OCI-LY7 (cell line): ENCODE measurements around the gene ANKZF1. TPM values are rescaled to one million over a fixed set of nuclear protein-coding genes. Genes with fewer than 3 reads are reported as not detected.

Experiments
- BruUV-seq: library from RNA; stranded (reverse); fragments of 400-500 nt; replicated peaks from 2 replicates; lab custom pipeline; 2021; lab: Mats Ljungman, UMichigan
- CTCF ChIA-PET: fragments of 300-600 bp; sonication (Branson Sonifier 250); formaldehyde crosslinking; loops from one replicate; lab custom pipeline; 2022; ENCODE audit warnings: antibody characterized with exemption; ENCODE audit not compliant: unreplicated experiment; lab: Charles Lee
- POLR2A ChIA-PET: fragments of 300-600 bp; sonication (Branson Sonifier 250); formaldehyde crosslinking; loops from one replicate; lab custom pipeline; 2022; ENCODE audit warnings: antibody characterized with exemption; lab: Charles Lee
- DNase-seq: peaks from one replicate; pipeline ENCODE4 v3.0.0-alpha.2; 2015; ENCODE audit warnings: low spot score
- H2AFZ ChIP-seq: fragments of 200-600 bp; sonication (generic), shearing (Covaris generic); 2 replicates; pipeline ENCODE4 v1.6.1; 2014; ENCODE audit warnings: mild to moderate bottlenecking, antibody characterized with exemption, low read length, moderate library complexity
- H3K27ac ChIP-seq: fragments of 200-600 bp; sonication (generic); 2 replicates; pipeline ENCODE4 v1.5.1; 2014; ENCODE audit warnings: mixed run types, low read depth, mild to moderate bottlenecking, moderate library complexity, low read length, inconsistent platforms; ENCODE audit not compliant: poor library complexity, severe bottlenecking
- H3K36me3 ChIP-seq: fragments of 200-600 bp; sonication (generic); 2 replicates; pipeline ENCODE4 v1.6.1; 2014; ENCODE audit warnings: mild to moderate bottlenecking, antibody characterized with exemption, low read length, moderate library complexity, mixed read lengths; ENCODE audit not compliant: insufficient read depth
- H3K4me1 ChIP-seq: fragments of 200-600 bp; sonication (generic); 2 replicates; pipeline ENCODE4 v1.5.1; 2014; ENCODE audit warnings: mild to moderate bottlenecking, low read length; ENCODE audit not compliant: insufficient read depth, poor library complexity, severe bottlenecking
- H3K4me2 ChIP-seq: fragments of 200-600 bp; sonication (generic); 2 replicates; pipeline ENCODE4 v1.6.1; 2014; ENCODE audit warnings: mild to moderate bottlenecking, low read length
- H3K4me3 ChIP-seq: fragments of 200-600 bp; sonication (generic); 2 replicates; pipeline ENCODE4 v1.5.1; 2014; ENCODE audit warnings: mild to moderate bottlenecking, low read depth, low read length; ENCODE audit not compliant: poor library complexity, severe bottlenecking
- H3K79me2 ChIP-seq: fragments of 200-600 bp; sonication (generic); 2 replicates; pipeline ENCODE4 v1.6.1; 2016; ENCODE audit warnings: low read depth, mild to moderate bottlenecking, low read length, moderate library complexity, mixed read lengths; ENCODE audit not compliant: insufficient read depth
- H3K9me2 ChIP-seq: fragments of 200-600 bp; sonication (generic); 2 replicates; pipeline ENCODE4 v1.6.1; 2016; ENCODE audit warnings: mild to moderate bottlenecking, low read length, mixed read lengths; ENCODE audit not compliant: insufficient read depth
- H3K9me3 ChIP-seq: fragments of 200-600 bp; sonication (generic); 2 replicates; pipeline ENCODE4 v1.6.1; 2014; ENCODE audit warnings: mild to moderate bottlenecking, mixed run types, low read length, mixed read lengths
- H4K20me1 ChIP-seq: fragments of 200-600 bp; sonication (generic); 2 replicates; pipeline ENCODE4 v1.6.1; 2014; ENCODE audit warnings: mild to moderate bottlenecking, antibody characterized with exemption, low read length, moderate library complexity, mixed read lengths; ENCODE audit not compliant: insufficient read depth
- CTCF ChIP-seq: fragments of 200-600 bp; sonication (generic); conservative IDR thresholded peaks from 2 replicates; pipeline ENCODE4 v1.5.1; 2014; ENCODE audit warnings: mild to moderate bottlenecking, antibody characterized with exemption, low read length, moderate library complexity, mixed read lengths
- EZH2phosphoT487 ChIP-seq: fragments of 200-600 bp; sonication (generic); IDR thresholded peaks from 2 replicates; pipeline ENCODE4 v1.6.1; 2018; ENCODE audit warnings: low read depth, borderline replicate concordance, mild to moderate bottlenecking, mixed run types, antibody characterized with exemption, low read length, moderate library complexity, mixed read lengths
- intact Hi-C: fragments of 100-400 bp; cut with micrococcal nuclease; formaldehyde crosslinking; loops from one replicate; pipeline ENCODE4 v1.10.0; 2022; ENCODE audit not compliant: unreplicated experiment
- total RNA-seq, 2 experiments: library from RNA; depleted of rRNA in 1 of 2; stranded (reverse); fragments of >200 nt in 1 of 2; shearing (Covaris generic) in 1 of 2; gene quantifications; 2 replicates each; pipeline ENCODE4 v1.2.3, GENCODE V29; 2014 to 2022

The ANKZF1 gene
- total RNA-seq, 2 experiments from 2014 or later, result 57.8 to 82.4 TPM

GRCh38 chr2:219183151-219183772 is 46.3 kb upstream of the ANKZF1 start:
- ChIA-PET POLR2A (interaction anchor here (1.3 kb wide), 1 partner anchor 23 kb away, joined by 3 read pairs; the partner anchor contains the start of gene ZFAND2B), CTCF (no interaction called here)
- Histone ChIP-seq H3K4me2 (no peak overlapping the region), H3K4me3 (no peak overlapping the region), H3K9me3 (no peaks in the 10 kb centered on the region), H2AFZ (no peak overlapping the region), H4K20me1 (0 out of 2 replicates have a peak, but pooled peaks cover 10% of the 10 kb centered on the region), H3K4me1 (peaks cover 10% of the 10 kb centered on the region), H3K27ac (no peak overlapping the region), H3K9me2 (no peaks in the 10 kb centered on the region), H3K36me3 (peaks cover 68% of the 10 kb centered on the region), H3K79me2 (peaks cover 18% of the 10 kb centered on the region; the same call in 1 of the 2 replicates)
- DNase-seq, result no peak
- TSS peak; percentile 19 for BruUV-seq
- intact Hi-C loops, result no loop called here
- TF ChIP-seq EZH2phosphoT487 (no peak), CTCF (no peak)

DNA sequence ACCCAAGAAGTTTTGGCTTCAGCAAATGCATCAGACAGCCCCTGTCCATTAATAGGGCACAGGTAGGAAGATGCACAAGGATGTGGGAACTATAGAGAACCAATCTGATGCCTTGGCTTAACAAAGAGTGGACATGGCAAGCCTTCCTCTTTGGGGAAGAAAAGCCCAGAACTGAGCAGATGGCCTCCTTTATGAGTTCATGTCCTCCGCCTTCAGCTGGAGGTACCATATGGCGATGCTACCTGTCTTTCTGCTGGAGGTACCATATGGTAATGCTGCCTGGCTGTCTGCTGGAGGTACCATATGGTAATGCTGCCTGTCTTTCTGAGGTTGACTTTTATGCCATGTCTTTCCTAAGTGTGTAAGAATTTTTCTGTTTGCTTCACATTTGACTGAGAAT is 45.5 kb upstream of the ANKZF1 start:
- H3K9me3 ChIP-seq, result no peaks in the 10 kb centered on the region
- H3K36me3 ChIP-seq, result peaks cover 68% of the 10 kb centered on the region
- H3K79me2 ChIP-seq, result peaks cover 11% of the 10 kb centered on the region; the same call in 1 of the 2 replicates
- no TSS peak for BruUV-seq
- no peak overlapping the region for H3K4me2 ChIP-seq
- intact Hi-C loops, result no loop called here
- TF ChIP-seq CTCF (no peak), EZH2phosphoT487 (no peak)
- no peak overlapping the region for H2AFZ ChIP-seq
- peaks cover 7% of the 10 kb centered on the region for H3K4me1 ChIP-seq
- no peaks in the 10 kb centered on the region for H3K9me2 ChIP-seq
- no peak for DNase-seq
- CTCF ChIA-PET, result no interaction called here
- H4K20me1 ChIP-seq, result 0 out of 2 replicates have a peak, but pooled peaks cover 5% of the 10 kb centered on the region
- H3K27ac ChIP-seq, result no peak overlapping the region
- H3K4me3 ChIP-seq, result no peak overlapping the region
- POLR2A ChIA-PET, result interaction anchor here (1.3 kb wide), 1 partner anchor 22 kb away, joined by 3 read pairs; the partner anchor contains the start of gene ZFAND2B
